IPS DF 4.7 (cell line): Measurements from ENCODE around the gene PCDHGA11.
"Not testable (repeated sequence)": the region's sequence is repeated elsewhere in the genome, so short reads cannot be mapped to it uniquely, and the experiment has no call there.

Source experiments
- DNase-seq: peaks from one replicate; pipeline ENCODE4 v3.0.0-alpha.2; 2013; ENCODE audit warnings: low spot score; ENCODE audit errors: extremely low read depth

Gene PCDHGA11

GRCh38 chr5:141398608-141399007, 22.2 kb upstream of the PCDHGA11 start:
- DNase-seq = no peak

- no peak for DNase-seq
These were observed 21.1 kb upstream of the PCDHGA11 start for GRCh38 chr5:141399555-141400258.

GRCh38 chr5:141402553-141403243, 18.2 kb upstream of the PCDHGA11 start, which contains the start of gene PCDHGA9:
Gene PCDHGA9 (plus strand): TSS chr5:141402778. CDS start chr5:141402953, 175 bp downstream.
- DNase-seq = no peak

GRCh38 chr5:141403387-141403786, 17.5 kb upstream of the PCDHGA11 start:
- DNase-seq = no peak

- DNase-seq = not testable (repeated sequence)
These were observed 12.9 kb upstream of the PCDHGA11 start, which contains the start of gene PCDHGB6 for GRCh38 chr5:141407790-141408505. Gene PCDHGB6 (plus strand): TSS chr5:141408021. CDS start chr5:141408203, 182 bp downstream.

GRCh38 chr5:141409598-141410306, 11.1 kb upstream of the PCDHGA11 start:
- no peak for DNase-seq

- DNase-seq = no peak
These were observed 9.3 kb upstream of the PCDHGA11 start for GRCh38 chr5:141411575-141411974.

- DNase-seq = no peak
These were observed 7.9 kb upstream of the PCDHGA11 start, which contains the start of gene PCDHGA10 for GRCh38 chr5:141412854-141413539. Gene PCDHGA10 (plus strand): TSS chr5:141412987. CDS start chr5:141413176, 189 bp downstream.

- no peak for DNase-seq
These were observed 7.2 kb upstream of the PCDHGA11 start for GRCh38 chr5:141413540-141414069.

GRCh38 chr5:141414548-141415274, 6.1 kb upstream of the PCDHGA11 start:
- DNase-seq = not testable (repeated sequence)

- not testable (repeated sequence) for DNase-seq
These were observed 5.6 kb upstream of the PCDHGA11 start for GRCh38 chr5:141415275-141415618.

GRCh38 chr5:141417494-141418172, 3.2 kb upstream of the PCDHGA11 start, which contains the start of gene PCDHGB7:
Gene PCDHGB7 (plus strand): TSS chr5:141417677. CDS start chr5:141417860, 183 bp downstream.
- DNase-seq = not testable (repeated sequence)

GRCh38 chr5:141419074-141419880, 1.6 kb upstream of the PCDHGA11 start:
- DNase-seq = no peak

- no peak for DNase-seq
These were observed 621 bp downstream of the PCDHGA11 start for GRCh38 chr5:141421489-141421855.

- no peak for DNase-seq
These were observed 2.0 kb downstream of the PCDHGA11 start for GRCh38 chr5:141422742-141423291.

- DNase-seq = no peak
These were observed 7.1 kb downstream of the PCDHGA11 start for GRCh38 chr5:141427783-141428426.

GRCh38 chr5:141430332-141431113, 9.7 kb downstream of the PCDHGA11 start, which contains the start of gene PCDHGA12:
Gene PCDHGA12 (plus strand): TSS chr5:141430507. CDS start chr5:141430760, 253 bp downstream.
- no peak for DNase-seq
